Suprapubic skin (tissue), 4 donors: Measurements from ENCODE around the gene INTS12. TPM values are rescaled to one million over a fixed set of nuclear protein-coding genes. Genes with fewer than 3 reads are reported as not detected.

ENCODE experiments used
- DNase-seq, 2 donors: peaks; one replicate each; pipeline ENCODE4 v3.0.0-alpha.2; 2019; ENCODE audit warnings: low spot score in 2 of 2
- H3K27ac ChIP-seq: fragments of 200-600 bp; sonication (generic); one replicate; pipeline ENCODE4 v1.5.1; 2019
- H3K27me3 ChIP-seq: fragments of 200-600 bp; sonication (generic); one replicate; pipeline ENCODE4 v1.5.1; 2019
- H3K36me3 ChIP-seq: fragments of 200-600 bp; sonication (generic); one replicate; pipeline ENCODE4 v1.5.1; 2019
- H3K4me1 ChIP-seq: fragments of 200-600 bp; sonication (generic); one replicate; pipeline ENCODE4 v1.5.1; 2019
- H3K4me3 ChIP-seq: fragments of 200-600 bp; sonication (generic); one replicate; pipeline ENCODE4 v1.5.1; 2019; ENCODE audit warnings: mild to moderate bottlenecking
- H3K9me3 ChIP-seq: fragments of 200-600 bp; sonication (generic); one replicate; pipeline ENCODE4 v1.5.1; 2019
- CTCF ChIP-seq, 2 donors: fragments of 200-600 bp in 1 of 2; fragments of 450-650 bp in 1 of 2; sonication (generic) in 1 of 2; IDR thresholded peaks; one replicate each; pipeline ENCODE4 v1.5.1; 2016 to 2019; ENCODE audit warnings: antibody characterized with exemption in 2 of 2, mild to moderate bottlenecking in 1 of 2, moderate library complexity in 1 of 2
- EP300 ChIP-seq: sonication (generic); formaldehyde crosslinking; IDR thresholded peaks from one replicate; pipeline ENCODE4 v1.6.1; 2017; ENCODE audit warnings: antibody characterized with exemption
- POLR2A ChIP-seq, 2 donors: fragments of 450-650 bp; IDR thresholded peaks; one replicate each; pipeline ENCODE4 v1.6.1; 2017; ENCODE audit warnings: antibody characterized with exemption in 2 of 2, mild to moderate bottlenecking in 2 of 2, moderate library complexity in 2 of 2
- POLR2AphosphoS5 ChIP-seq, 3 donors: sonication (generic); formaldehyde crosslinking; IDR thresholded peaks; one replicate each; pipeline ENCODE4 v1.6.1; 2017; ENCODE audit warnings: antibody characterized with exemption in 3 of 3
- WGBS: methylation state at CpG from one replicate; pipeline ENCODE4 v1.1.5; 2018; 5-methylcytosine and 5-hydroxymethylcytosine counted together
- total RNA-seq, 4 donors: library from RNA; depleted of rRNA; stranded (reverse); fragments of >200 nt; gene quantifications; one replicate each; pipeline ENCODE4 v1.1.0, GENCODE V29; 2016

The INTS12 gene
- total RNA-seq, 4 donors from 2014 or later = 12.6 to 29.5 (median 23.0) TPM

GRCh38 chr4:105652286-105652888 lies 56.1 kb downstream of the INTS12 start:
- 73% methylated on average over 4 of the region's 4 CpGs for WGBS
- TF ChIP-seq EP300 = no peak
- no peak for TF ChIP-seq POLR2A (IDR thresholded peaks at IDR 0.05)
- TF ChIP-seq POLR2AphosphoS5 (IDR thresholded peaks at IDR 0.05) = no peak
- TF ChIP-seq CTCF (IDR thresholded peaks at IDR 0.05) = no peak
- H3K4me1 ChIP-seq = no peaks in the 10 kb centered on the region

GRCh38 chr4:105651884-105652283 lies 56.6 kb downstream of the INTS12 start:
- no peaks in the 10 kb centered on the region for H3K4me1 ChIP-seq
- no peaks in the 10 kb centered on the region for H3K36me3 ChIP-seq
- H3K4me3 ChIP-seq = no peak overlapping the region
- no peak overlapping the region for H3K27ac ChIP-seq
- DNase-seq = no peak
- TF ChIP-seq POLR2AphosphoS5 (IDR thresholded peaks at IDR 0.05) = no peak
- no peak for TF ChIP-seq EP300
- no peaks in the 10 kb centered on the region for H3K27me3 ChIP-seq
- no peaks in the 10 kb centered on the region for H3K9me3 ChIP-seq

More at GRCh38 chr4:105652286-105652888, 56.1 kb downstream of the INTS12 start:
- Histone ChIP-seq H3K36me3 (no peaks in the 10 kb centered on the region), H3K4me3 (no peak overlapping the region), H3K27me3 (no peaks in the 10 kb centered on the region), H3K9me3 (no peaks in the 10 kb centered on the region), H3K27ac (no peak overlapping the region)
- DNase-seq = no peak

GRCh38 chr4:105650190-105650589 lies 58.3 kb downstream of the INTS12 start:
- Histone ChIP-seq H3K27ac (no peak overlapping the region), H3K4me3 (no peak overlapping the region), H3K36me3 (no peaks in the 10 kb centered on the region), H3K27me3 (no peaks in the 10 kb centered on the region), H3K9me3 (no peaks in the 10 kb centered on the region), H3K4me1 (no peaks in the 10 kb centered on the region)
- 84% methylated on average over 1 of the region's 1 CpG for WGBS
- TF ChIP-seq CTCF (IDR thresholded peaks at IDR 0.05) = no peak
- TF ChIP-seq EP300 = no peak
- TF ChIP-seq POLR2A (IDR thresholded peaks at IDR 0.05) = no peak
- no peak for TF ChIP-seq POLR2AphosphoS5 (IDR thresholded peaks at IDR 0.05)
- DNase-seq = no peak

GRCh38 chr4:105645440-105645839 lies 63.0 kb downstream of the INTS12 start:
- no peak for TF ChIP-seq CTCF (IDR thresholded peaks at IDR 0.05)
- 52% methylated on average over 1 of the region's 1 CpG for WGBS

GRCh38 chr4:105644257-105644656 lies 64.2 kb downstream of the INTS12 start:
- 52% methylated on average over 2 of the region's 2 CpGs for WGBS
- no peak overlapping the region for H3K27ac ChIP-seq
- no peaks in the 10 kb centered on the region for H3K27me3 ChIP-seq
- no peaks in the 10 kb centered on the region for H3K36me3 ChIP-seq
- no peaks in the 10 kb centered on the region for H3K9me3 ChIP-seq
- no peaks in the 10 kb centered on the region for H3K4me1 ChIP-seq
- H3K4me3 ChIP-seq = no peak overlapping the region
- TF ChIP-seq CTCF (IDR thresholded peaks at IDR 0.05) (no peak), POLR2AphosphoS5 (IDR thresholded peaks at IDR 0.05) (no peak), EP300 (no peak), POLR2A (IDR thresholded peaks at IDR 0.05) (no peak)
- DNase-seq = no peak

More at GRCh38 chr4:105645440-105645839, 63.0 kb downstream of the INTS12 start:
- no peak overlapping the region for H3K4me3 ChIP-seq
- no peaks in the 10 kb centered on the region for H3K9me3 ChIP-seq
- H3K4me1 ChIP-seq = no peaks in the 10 kb centered on the region
- no peak for DNase-seq
- H3K27ac ChIP-seq = no peak overlapping the region
- H3K27me3 ChIP-seq = no peaks in the 10 kb centered on the region
- no peaks in the 10 kb centered on the region for H3K36me3 ChIP-seq

GRCh38 chr4:105641845-105642244 lies 66.6 kb downstream of the INTS12 start:
- H3K9me3 ChIP-seq = no peaks in the 10 kb centered on the region
- H3K36me3 ChIP-seq = no peaks in the 10 kb centered on the region
- H3K4me1 ChIP-seq = peaks cover 10% of the 10 kb centered on the region
- H3K27me3 ChIP-seq = no peaks in the 10 kb centered on the region
- TF ChIP-seq POLR2AphosphoS5 (IDR thresholded peaks at IDR 0.05) (no peak), CTCF (IDR thresholded peaks at IDR 0.05) (no peak), POLR2A (IDR thresholded peaks at IDR 0.05) (no peak), EP300 (no peak)
- no peak overlapping the region for H3K27ac ChIP-seq
- 72% methylated on average over 4 of the region's 4 CpGs for WGBS
- no peak for DNase-seq
- no peak overlapping the region for H3K4me3 ChIP-seq
